ENCODE measurements around the gene SPATA25. TPM values are rescaled to one million over a fixed set of nuclear protein-coding genes. Genes with fewer than 3 reads are reported as not detected.

SPATA25 gene
- total and polyA plus RNA-seq, 4 donors = 0.77 to 3.8 (median 1.6) TPM

GRCh38 chr20:45890077-45890984 lies 2.9 kb upstream of the SPATA25 start:
- Histone ChIP-seq H3K27me3 (ENCODE audit: control insufficient read depth in 3 of 3, insufficient read depth in 3 of 3, low read length in 2 of 3) (no peaks in the 10 kb centered on the region), H3K9ac (ENCODE audit: insufficient read depth in 1 of 2, low read length in 2 of 2) (peak overlapping the region in 1 of 2 donors; percentile 46), H3K36me3 (ENCODE audit: control insufficient read depth in 4 of 4, insufficient read depth in 4 of 4, low read length in 4 of 4) (peaks cover 0 to 40% (median 16%) of the 10 kb centered on the region in 4 donors), H3K4me3 (peak overlapping the region; percentile 93), H3K27ac (ENCODE audit: low read depth in 1 of 2, low read length in 1 of 2) (peak overlapping the region; percentile 75 to 94), H3K9me3 (ENCODE audit: control insufficient read depth in 4 of 4, insufficient read depth in 3 of 4, low read length in 3 of 4) (no peaks in the 10 kb centered on the region), H3K4me1 (ENCODE audit: control insufficient read depth in 5 of 5, insufficient read depth in 5 of 5, low read length in 5 of 5) (peaks cover 0 to 14% (median 10%) of the 10 kb centered on the region in 5 donors)
- ATAC-seq (ENCODE audit: insufficient read depth, low FRiP score) (peak; percentile 48), DNase-seq (peak; percentile 89 to 92 (median 91))
- 1 to 2% methylated on average over 76 to 79 of the region's 79 CpGs for WGBS, 2 donors
- TF ChIP-seq CTCF (IDR thresholded peaks at IDR 0.05; ENCODE audit: control extremely low read depth, extremely low read depth) = peak; percentile 41

GRCh38 chr20:45888681-45889080 lies 1.3 kb upstream of the SPATA25 start:
- no peak overlapping the region for H3K9ac ChIP-seq (ENCODE audit: insufficient read depth in 1 of 2, low read length in 2 of 2)
- H3K27ac ChIP-seq (ENCODE audit: low read depth in 1 of 2, low read length in 1 of 2) = no peak overlapping the region
- no peak overlapping the region for H3K4me3 ChIP-seq
- H3K4me1 ChIP-seq (ENCODE audit: control insufficient read depth in 5 of 5, insufficient read depth in 5 of 5, low read length in 5 of 5) = peaks cover 0 to 14% (median 10%) of the 10 kb centered on the region in 5 donors
- no peaks in the 10 kb centered on the region for H3K9me3 ChIP-seq (ENCODE audit: control insufficient read depth in 4 of 4, insufficient read depth in 3 of 4, low read length in 3 of 4)
- DNase-seq (no peak), ATAC-seq (ENCODE audit: insufficient read depth, low FRiP score) (no peak)
- WGBS, 2 donors = 84 to 91% methylated on average over 3 of the region's 3 CpGs
- peaks cover 5 to 28% (median 14%) of the 10 kb centered on the region in 4 donors for H3K36me3 ChIP-seq (ENCODE audit: control insufficient read depth in 4 of 4, insufficient read depth in 4 of 4, low read length in 4 of 4)
- H3K27me3 ChIP-seq (ENCODE audit: control insufficient read depth in 3 of 3, insufficient read depth in 3 of 3, low read length in 2 of 3) = no peaks in the 10 kb centered on the region
- TF ChIP-seq CTCF (IDR thresholded peaks at IDR 0.05; ENCODE audit: control extremely low read depth, extremely low read depth) = no peak

GRCh38 chr20:45886590-45887345 lies 654 bp downstream of the SPATA25 start:
- H3K9ac ChIP-seq (ENCODE audit: insufficient read depth in 1 of 2, low read length in 2 of 2) = no peak overlapping the region
- no peak for TF ChIP-seq CTCF (IDR thresholded peaks at IDR 0.05; ENCODE audit: control extremely low read depth, extremely low read depth)
- peaks cover 0 to 13% (median 4%) of the 10 kb centered on the region in 5 donors for H3K4me1 ChIP-seq (ENCODE audit: control insufficient read depth in 5 of 5, insufficient read depth in 5 of 5, low read length in 5 of 5)
- ATAC-seq (ENCODE audit: insufficient read depth, low FRiP score) (no peak), DNase-seq (no peak)
- no peaks in the 10 kb centered on the region for H3K9me3 ChIP-seq (ENCODE audit: control insufficient read depth in 4 of 4, insufficient read depth in 3 of 4, low read length in 3 of 4)
- H3K27ac ChIP-seq (ENCODE audit: low read depth in 1 of 2, low read length in 1 of 2) = no peak overlapping the region
- no peaks in the 10 kb centered on the region for H3K27me3 ChIP-seq (ENCODE audit: control insufficient read depth in 3 of 3, insufficient read depth in 3 of 3, low read length in 2 of 3)
- no peak overlapping the region for H3K4me3 ChIP-seq
- 92 to 96% methylated on average over 18 to 19 of the region's 19 CpGs for WGBS, 2 donors
- peaks cover 10 to 26% (median 13%) of the 10 kb centered on the region in 4 donors for H3K36me3 ChIP-seq (ENCODE audit: control insufficient read depth in 4 of 4, insufficient read depth in 4 of 4, low read length in 4 of 4)
